GM19468 (cell line): ENCODE measurements around the gene KRT33A.
"Not testable (repeated sequence)": the region's sequence is repeated elsewhere in the genome, so short reads cannot be mapped to it uniquely, and the experiment has no call there.

ENCODE experiments used
- ATAC-seq: cut with Tn5 transposase; IDR thresholded peaks from one replicate; pipeline ENCODE4 v1.9.1; 2021; ENCODE audit warnings: mild to moderate bottlenecking, moderate library complexity, moderate number of reproducible peaks; ENCODE audit not compliant: unreplicated experiment; ENCODE audit errors: extremely low read depth

KRT33A gene

GRCh38 chr17:41350381-41350878 lies at the start of gene KRT33A:
TSS of gene KRT33A (minus strand) at chr17:41350828. CDS start at chr17:41350767, 61 bp downstream.
- ATAC-seq: not testable (repeated sequence)

DNA sequence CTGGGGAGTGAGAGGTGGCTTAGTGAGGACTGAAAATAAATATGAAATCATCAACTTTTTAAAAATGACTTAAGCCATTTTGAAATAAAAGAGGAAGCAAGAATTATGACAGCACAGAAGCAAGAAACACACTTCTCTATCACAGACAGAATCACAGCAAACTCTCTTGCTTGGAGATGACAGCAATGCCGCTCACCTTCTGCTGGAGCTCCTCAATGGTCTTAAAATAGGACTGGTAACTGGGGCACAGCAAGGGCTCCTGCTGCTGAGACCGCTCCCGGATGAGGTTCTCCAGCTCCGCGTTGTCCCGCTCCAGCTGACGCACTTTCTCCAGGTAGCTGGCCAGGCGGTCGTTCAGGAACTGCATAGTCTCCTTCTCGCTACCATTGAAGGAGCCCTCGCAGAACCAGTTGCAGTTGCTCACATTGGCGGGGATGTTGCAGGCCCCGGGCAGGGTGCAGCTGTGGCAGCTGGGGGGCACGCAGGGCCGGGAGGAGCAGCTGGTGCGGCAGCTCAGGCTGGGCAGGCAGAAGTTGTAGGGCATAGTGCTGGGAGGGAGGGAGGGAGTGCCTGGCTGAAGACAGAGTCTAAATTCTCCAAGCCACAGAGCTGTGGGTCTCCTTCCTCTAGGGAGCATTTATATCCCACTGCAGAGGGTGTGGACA lies 46.5 kb upstream of the KRT33A start, which contains the start of gene KRT31:
Gene KRT31, minus strand, starts transcription at position 613 of the 665 bp plus-strand sequence. Its CDS starts 69 bp downstream, at position 544.
- no peak for ATAC-seq

DNA sequence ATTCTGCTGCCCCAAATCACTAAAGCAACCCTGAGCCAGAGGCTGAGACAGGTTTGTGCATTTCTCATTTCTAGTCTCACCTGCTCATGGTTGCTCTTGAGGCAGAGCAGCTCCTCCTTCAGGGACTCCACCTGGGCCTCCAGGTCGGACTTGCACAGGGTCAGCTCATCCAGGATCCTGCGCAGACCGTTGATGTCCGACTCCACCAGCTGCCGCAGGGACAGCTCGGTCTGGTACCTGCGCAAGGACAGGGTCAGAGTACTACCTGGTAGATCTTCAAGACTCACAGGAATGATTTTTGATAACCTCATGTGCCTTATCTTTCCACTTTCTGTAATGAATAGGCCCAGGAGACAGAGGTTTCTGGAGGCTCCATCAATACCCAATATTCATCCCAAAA lies 45.7 kb upstream of the KRT33A start:
- no peak for ATAC-seq

DNA sequence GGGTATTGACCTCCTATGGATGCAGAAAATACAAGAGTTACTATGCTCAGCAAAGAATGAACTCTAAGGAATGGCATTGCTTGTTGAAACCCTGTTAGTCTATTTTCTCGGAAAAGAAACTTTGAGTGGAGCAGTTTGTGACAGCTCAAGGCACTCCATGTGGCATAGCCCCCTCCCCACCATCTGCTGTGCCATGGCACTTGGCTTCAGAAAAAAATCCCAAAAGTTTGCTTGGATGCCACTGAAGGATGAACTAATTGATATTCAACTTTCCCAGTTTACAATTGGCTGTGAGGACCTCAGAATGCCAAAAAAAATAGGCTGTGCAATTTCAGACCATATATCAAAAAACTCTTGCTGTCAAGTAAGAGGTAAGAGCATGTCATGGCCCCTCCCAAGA lies 45.0 kb upstream of the KRT33A start:
- no peak for ATAC-seq

- not testable (repeated sequence) for ATAC-seq
Observed at GRCh38 chr17:41395044-41395443, 44.4 kb upstream of the KRT33A start.

DNA sequence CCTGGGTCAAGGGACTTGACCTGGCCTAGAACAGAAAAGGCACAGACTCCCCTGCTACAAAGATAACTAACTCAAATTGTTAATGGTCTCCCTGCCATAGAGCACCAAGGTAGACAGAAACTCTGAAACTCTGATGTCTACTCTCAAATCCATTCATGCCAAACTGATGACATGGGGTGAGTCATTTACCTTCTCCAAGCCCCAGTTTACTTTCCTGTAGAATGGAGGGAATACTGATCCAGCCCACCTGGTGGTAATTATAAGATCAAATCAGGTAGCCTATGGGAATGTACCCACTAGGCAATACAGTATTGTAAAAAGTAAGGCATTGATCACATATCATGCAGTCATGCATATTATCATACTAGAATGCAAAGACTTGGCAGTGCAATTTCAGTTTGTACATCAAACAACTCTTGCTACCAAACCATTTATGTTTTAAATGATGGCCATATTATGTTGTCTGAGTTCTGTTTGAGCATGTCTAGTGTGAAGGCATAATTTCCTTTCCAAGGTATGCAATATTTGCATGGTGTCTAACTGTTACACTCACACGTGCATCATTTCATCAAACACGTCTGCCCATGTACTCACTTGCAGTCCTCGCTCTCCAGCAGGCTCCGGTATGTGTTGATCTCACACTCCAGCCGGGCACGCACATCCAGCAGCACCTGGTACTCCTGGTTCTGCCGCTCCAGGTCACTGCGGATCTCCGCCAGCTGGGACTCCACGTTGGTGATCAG lies 43.8 kb upstream of the KRT33A start:
- ATAC-seq: no peak

DNA sequence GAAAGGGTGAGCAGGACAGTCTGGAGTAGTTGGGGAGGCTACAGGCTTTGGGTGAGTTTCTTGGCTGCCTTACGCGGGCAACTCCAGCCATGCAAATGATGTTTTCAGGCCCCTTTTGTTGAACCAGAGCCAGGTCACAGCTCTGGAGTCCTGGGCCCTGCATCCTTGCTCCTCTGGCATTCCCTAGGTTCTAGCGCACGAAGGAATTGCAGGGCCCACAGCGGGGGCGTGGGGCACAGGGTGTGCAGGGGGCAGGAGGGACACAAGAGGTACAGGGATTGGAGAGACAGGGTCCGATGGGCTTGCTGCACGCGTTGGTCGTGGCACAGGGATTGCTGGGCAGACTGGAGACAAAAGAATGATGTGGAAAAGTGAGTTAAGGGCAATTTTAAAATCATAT lies 43.2 kb upstream of the KRT33A start:
- ATAC-seq: no peak

GRCh38 chr17:41393294-41393693 lies 42.7 kb upstream of the KRT33A start:
- ATAC-seq: no peak

DNA sequence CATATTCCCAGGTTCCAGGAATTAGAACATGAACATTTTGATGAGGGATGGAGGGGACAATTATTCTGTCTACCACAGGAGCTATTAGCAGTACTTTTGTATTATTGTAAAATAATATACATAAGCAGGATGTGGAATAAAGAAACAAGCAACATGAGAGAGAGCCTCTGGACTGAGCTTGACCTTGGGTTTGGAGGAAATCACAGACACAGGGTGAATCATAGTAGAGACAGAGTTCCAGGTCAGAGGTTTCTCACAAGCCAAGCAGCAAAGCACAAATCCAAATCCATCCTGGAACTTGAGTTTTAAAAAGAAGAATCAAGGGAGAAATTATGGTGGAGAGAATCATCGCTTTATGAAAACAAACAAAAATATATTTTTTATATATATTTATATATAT lies 41.6 kb upstream of the KRT33A start:
- ATAC-seq: no peak

GRCh38 chr17:41391535-41391934 lies 40.9 kb upstream of the KRT33A start:
- ATAC-seq: no peak

GRCh38 chr17:41390411-41390938 lies 39.8 kb upstream of the KRT33A start:
- no peak for ATAC-seq

- ATAC-seq: no peak
Observed at GRCh38 chr17:41387670-41388069, 37.0 kb upstream of the KRT33A start.

DNA sequence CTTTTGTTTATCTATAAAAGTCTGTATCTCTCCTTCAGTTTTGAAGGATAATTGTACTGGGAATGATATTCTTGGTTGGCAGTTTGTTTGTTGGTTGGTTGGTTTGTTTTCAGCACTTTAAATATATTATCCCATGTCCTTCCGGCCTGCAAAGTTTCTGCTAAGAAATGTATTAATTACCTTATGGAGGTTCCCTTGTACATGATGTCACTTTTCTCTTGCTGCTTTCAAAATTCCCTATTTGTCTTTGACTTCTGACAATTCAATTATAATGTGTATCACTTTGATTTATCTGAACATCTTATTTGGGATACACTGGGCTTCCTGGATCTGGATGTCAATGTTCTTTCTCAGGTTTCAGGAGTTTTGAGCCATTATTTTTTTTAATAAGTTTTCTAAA lies 35.6 kb upstream of the KRT33A start:
- no peak for ATAC-seq

DNA sequence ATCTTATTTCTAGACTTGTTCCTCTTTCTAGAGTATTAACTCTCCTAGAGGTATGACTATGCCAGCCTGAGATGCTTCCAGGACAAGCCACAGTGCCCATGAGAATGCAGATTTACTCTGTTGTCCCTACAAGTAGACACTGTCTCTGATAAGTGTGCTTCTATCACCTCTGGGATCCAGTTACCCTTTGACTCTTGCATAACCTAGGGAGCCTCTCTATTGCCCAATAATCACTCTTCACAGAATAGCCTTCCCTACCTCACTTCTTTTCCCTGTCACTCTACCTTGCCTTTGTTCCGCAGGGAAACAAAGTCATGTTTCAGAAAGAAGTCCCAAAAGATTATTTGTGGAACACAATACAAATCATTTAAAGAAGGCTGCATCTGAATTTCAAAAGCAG lies 33.1 kb upstream of the KRT33A start:
- ATAC-seq: no peak

GRCh38 chr17:41382394-41382793 lies 31.8 kb upstream of the KRT33A start:
- ATAC-seq: no peak

GRCh38 chr17:41381943-41382342 lies 31.3 kb upstream of the KRT33A start, which contains the start of gene KRT34:
TSS of gene KRT34 (minus strand) at chr17:41382306. CDS start at chr17:41382246, 60 bp downstream.
- not testable (repeated sequence) for ATAC-seq

- not testable (repeated sequence) for ATAC-seq
Observed at GRCh38 chr17:41380091-41380490, 29.5 kb upstream of the KRT33A start.

DNA sequence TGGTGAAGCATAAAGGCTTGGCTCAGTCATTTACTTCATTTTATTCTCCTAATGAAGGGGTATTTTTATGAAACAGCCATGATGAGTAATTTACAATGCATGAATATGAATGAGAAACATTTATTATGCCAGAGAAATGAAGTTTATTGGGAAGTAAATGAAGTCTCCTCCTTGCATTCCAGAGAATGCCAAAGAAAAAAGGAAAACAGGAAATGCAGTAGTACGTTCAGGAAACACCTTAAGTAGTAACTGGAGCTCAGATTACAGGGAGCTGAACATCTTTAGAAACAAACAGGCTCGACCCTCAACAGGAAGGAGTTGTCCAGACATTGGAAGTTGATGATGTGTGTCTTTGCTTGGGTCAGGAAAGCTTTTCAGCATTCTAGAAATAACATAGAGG lies 26.9 kb upstream of the KRT33A start:
- no peak for ATAC-seq

GRCh38 chr17:41369713-41370112 lies 19.1 kb upstream of the KRT33A start, which contains the start of gene KRT33B:
TSS of gene KRT33B (minus strand) at chr17:41369813. CDS start at chr17:41369750, 63 bp downstream.
- no peak for ATAC-seq

- ATAC-seq: no peak
Observed at GRCh38 chr17:41369023-41369422, 18.4 kb upstream of the KRT33A start.
